GM18951 (cell line): ENCODE data around the gene SMOC2.

Experiments used
- POLR2A ChIP-seq: IDR thresholded peaks from 4 replicates; pipeline ENCODE4 v1.6.1; 2011; ENCODE audit warnings: mild to moderate bottlenecking; ENCODE audit not compliant: insufficient read length, insufficient read depth; ENCODE audit errors: extremely low read depth
- in situ Hi-C: fragments of 300-500 bp; cut with MboI; formaldehyde crosslinking; loops from one replicate; pipeline ENCODE4 v1.12.0; 2022; ENCODE audit warnings: low sequenced_read_pairs, mixed read lengths, inconsistent platforms; ENCODE audit not compliant: unreplicated experiment

Gene SMOC2

DNA sequence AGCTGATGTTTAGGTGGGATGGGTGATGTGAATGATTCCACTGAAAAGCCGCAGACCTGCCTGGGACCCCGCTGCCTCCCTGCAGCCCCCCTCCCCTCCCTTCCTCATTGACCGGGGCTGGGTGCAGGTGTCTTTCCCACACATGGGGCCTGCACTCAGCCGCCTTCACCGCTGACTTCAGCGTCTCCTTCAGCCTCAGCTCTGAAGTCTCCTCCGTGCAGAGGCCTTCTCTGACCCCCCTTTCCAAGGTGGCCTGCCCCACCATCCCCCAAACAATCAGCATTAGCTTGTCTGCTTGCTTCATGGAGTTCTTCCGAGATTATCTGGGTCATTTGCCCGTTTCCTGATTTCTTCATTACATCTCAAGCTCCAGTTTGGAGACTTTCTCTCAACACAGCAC, 140.7 kb downstream of the SMOC2 start:
- in situ Hi-C loops = no loop called here
- TF ChIP-seq POLR2A = no peak

DNA sequence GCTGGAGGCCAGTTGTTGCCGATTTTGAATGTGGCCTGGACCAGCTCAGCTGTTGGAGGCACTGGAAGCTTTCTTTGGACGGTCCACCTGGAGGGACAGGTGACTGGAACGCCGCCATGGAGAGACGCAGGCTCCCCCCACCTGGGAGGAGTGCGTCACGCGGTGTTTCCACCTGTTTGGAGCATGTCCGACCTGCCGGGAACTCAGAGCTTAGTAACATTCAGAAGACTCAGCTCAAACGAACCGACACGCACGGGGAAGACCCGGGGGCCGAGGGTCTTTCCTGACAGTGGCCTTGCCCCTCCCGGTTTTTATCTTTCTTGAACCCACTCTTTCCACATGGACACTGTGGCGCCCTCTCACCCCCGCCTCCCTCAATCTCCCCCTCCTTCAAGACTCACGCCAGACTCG, 141.6 kb downstream of the SMOC2 start:
- no peak for TF ChIP-seq POLR2A
- in situ Hi-C loops = no loop called here

DNA sequence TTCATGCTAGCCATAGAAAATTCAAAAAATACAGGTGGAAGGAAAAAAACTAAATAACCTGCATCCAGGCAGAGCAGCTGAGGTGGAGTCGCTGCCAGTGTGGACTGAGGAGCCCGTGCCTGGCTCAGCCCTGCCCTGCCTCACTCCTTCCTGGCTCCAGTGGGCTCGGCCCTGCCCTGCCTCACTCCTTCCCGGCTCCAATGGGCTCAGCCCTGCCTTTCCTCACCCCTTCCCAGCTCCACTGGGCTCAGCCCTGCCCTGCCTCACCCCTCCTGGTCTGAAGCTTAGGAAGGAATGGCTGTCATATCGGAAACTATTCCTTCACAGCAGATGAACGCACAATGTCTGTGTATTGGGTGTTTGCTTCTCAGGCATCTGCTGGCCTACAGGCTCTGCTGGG, 142.1 kb downstream of the SMOC2 start:
- in situ Hi-C loops = no loop called here
- no peak for TF ChIP-seq POLR2A

GRCh38 chr6:168583821-168584220, 142.8 kb downstream of the SMOC2 start:
- in situ Hi-C loops = no loop called here
- TF ChIP-seq POLR2A = no peak

DNA sequence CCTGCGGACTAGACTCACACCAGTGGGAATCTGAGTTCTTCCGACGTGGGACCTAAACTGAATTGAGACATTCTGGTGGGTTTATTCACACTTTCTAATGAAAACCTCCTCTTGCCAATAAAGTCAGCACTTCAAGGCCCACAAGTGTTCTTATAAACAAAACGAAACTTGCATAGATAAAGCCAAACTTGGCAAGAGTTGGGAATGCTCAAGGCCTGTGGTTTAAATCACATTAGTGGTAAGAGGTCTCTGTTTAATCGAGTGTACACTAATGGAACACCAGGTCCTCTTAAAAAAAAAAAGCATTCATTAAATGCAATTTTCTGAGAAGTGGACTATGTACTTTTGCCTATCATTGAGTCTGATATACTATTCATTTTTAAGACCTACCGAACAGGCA, 143.3 kb downstream of the SMOC2 start:
- TF ChIP-seq POLR2A = no peak
- in situ Hi-C loops = no loop called here

DNA sequence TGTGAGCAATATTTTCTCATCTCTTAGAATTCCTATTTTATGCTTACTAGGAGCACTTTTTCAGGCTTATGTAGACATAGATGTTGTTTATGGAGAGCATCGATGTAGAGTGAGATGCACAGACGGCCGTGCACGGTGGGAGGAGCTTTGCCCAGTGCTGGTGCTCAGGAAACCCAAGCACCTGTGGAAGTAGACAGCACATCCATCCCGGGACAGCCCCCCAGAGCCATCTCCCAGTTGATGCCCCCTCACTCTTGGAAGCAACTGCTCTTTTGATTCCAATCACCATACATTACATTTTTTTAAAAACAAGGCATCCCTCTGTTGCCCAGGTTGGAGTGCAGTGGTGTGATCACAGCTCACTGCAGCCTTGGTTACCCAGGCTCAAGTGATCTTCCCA, 143.7 kb downstream of the SMOC2 start:
- in situ Hi-C loops = no loop called here
- TF ChIP-seq POLR2A = no peak

GRCh38 chr6:168585441-168585840, 144.5 kb downstream of the SMOC2 start:
- no peak for TF ChIP-seq POLR2A
- in situ Hi-C loops = no loop called here

- no peak for TF ChIP-seq POLR2A
- in situ Hi-C loops = no loop called here
Measured at GRCh38 chr6:168589275-168589674, 148.3 kb downstream of the SMOC2 start.

DNA sequence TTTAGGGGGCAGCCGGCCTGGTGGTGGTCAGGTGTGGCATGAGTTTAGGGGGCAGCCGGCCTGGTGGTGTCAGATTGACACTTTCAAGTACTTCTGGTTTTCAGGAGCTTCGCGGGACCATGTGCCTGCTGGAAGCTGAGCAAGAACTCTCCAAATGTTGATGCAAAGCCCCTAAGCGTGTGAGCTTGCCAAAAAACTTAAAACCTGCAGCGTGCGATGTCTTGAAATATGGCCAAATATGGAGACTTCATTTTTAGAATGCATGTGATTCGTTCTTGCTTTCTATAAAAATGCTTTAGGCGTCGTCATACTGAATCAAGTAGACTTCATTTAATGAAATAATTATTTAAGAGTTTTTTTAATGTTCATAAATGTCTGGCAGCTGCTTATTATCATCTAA, 149.4 kb downstream of the SMOC2 start:
- TF ChIP-seq POLR2A = no peak
- in situ Hi-C loops = no loop called here

DNA sequence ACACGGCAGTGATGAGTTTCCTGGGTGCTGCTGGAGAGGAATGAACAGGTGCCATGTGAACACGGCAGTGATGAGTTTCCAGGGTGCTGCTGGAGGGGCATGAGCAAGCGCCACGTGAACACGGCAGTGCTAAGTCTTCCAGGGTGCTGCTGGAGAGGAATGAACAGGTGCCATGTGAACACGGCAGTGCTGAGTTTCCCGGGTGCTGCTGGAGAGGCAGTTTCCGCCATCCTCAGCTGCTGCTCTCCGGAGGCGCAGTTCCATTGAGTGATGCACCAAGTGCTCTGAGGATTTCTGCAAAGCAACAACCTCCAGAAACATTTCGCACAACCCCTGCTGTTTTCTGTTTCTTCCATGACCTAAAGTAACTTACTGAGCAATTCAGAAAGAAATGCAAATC, 155.4 kb downstream of the SMOC2 start:
- in situ Hi-C loops = no loop called here
- TF ChIP-seq POLR2A = no peak

- in situ Hi-C loops = no loop called here
- TF ChIP-seq POLR2A = no peak
Measured at GRCh38 chr6:168597471-168597875, 156.5 kb downstream of the SMOC2 start.

- TF ChIP-seq POLR2A = no peak
- in situ Hi-C loops = no loop called here
Measured at GRCh38 chr6:168598251-168599117, 157.5 kb downstream of the SMOC2 start.

GRCh38 chr6:168599118-168599494, 158.1 kb downstream of the SMOC2 start:
- TF ChIP-seq POLR2A = no peak
- in situ Hi-C loops = no loop called here

DNA sequence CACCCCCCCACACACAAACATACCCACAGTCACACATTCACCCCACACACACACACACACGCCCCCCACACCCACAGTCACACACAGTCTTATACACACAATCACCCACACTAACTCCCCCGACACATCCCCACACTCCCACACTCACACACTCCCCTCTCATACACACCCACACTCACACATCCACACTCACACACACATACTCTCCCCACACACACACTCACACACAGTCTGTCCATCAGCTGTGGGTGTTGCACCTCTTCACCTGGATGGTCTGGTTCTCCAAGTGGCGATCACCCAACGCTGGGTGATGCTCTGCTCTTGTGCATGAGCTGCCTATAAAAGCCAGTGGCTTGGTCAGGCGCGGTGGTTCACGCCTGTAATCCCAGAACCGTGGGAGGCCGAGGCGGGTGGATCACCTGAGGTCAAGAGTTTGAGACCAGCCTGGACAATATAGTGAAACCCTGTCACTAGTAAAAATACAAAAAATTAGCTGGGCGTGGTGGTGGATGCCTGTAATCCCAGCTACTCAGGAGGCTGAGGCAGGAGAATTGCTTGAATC, 158.9 kb downstream of the SMOC2 start:
- in situ Hi-C loops = no loop called here
- TF ChIP-seq POLR2A = no peak

DNA sequence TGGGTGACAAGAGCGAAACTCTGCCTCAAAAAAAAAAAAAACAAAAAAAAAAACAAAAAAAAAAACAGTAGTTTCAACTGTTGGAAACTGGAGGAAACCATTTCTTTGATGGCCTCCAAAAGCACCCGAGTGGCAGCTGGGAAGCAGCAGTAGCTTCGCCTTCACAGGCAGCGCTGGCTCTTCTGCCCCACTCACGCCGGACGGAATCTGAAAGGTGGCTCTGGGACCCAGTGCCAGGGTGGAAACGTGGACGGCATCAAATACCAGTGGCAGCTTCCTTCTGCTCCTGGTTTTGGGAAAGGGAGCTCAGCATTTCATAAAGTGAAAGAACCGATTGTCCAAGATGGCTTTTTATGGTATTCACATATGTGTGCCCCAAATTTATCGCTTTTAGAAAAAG, 159.4 kb downstream of the SMOC2 start:
- in situ Hi-C loops = no loop called here
- no peak for TF ChIP-seq POLR2A

- in situ Hi-C loops = no loop called here
Measured at GRCh38 chr6:168601111-168601510, 160.1 kb downstream of the SMOC2 start.

More at GRCh38 chr6:168601111-168601510, 160.1 kb downstream of the SMOC2 start:
- no peak for TF ChIP-seq POLR2A
